ENCODE results near the gene PAQR4. TPM values are rescaled to one million over a fixed set of nuclear protein-coding genes. Genes with fewer than 3 reads are reported as not detected.

Gene PAQR4
- total RNA-seq, 2 experiments from 2014 or later = 37.0 to 37.9 TPM

DNA sequence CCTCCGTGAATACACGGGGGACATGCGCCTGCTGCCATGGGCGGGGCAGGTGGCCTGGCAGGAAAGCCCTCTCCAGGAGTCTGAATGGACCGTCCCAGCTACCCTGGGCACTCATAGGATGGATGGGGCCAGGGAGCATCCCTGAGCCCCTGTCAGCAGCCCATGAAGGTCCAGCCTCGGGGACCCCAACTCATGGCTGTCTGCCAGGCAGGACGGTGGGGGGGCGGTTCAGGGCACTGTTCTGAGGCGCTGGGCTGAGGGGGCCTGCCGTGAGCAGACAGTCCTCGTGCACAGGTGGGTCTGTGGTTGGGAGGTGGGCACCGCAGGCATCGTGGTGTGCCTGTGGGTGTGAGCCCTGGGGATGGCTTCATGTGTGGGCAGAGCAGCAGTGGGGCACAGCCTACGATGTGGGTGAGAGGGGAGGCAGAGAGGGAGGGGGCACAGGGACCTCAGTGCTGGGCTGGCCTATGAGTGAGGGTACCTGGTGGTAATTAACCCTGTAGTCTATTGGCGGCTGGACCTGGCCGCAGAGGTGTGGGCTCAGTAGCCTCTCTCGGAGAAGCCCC, 17.6 kb downstream of the PAQR4 start:
- Mint-ChIP-seq H3K9me3 (no peaks in the 10 kb centered on the region), H3K4me3 (no peak overlapping the region), H3K36me3 (no peaks in the 10 kb centered on the region), H3K27me3 (peaks cover 2% of the 10 kb centered on the region), H3K4me1 (ENCODE audit: low read depth) (peaks cover 5% of the 10 kb centered on the region), H3K27ac (no peak overlapping the region)
- POLR2A ChIA-PET = no interaction called here
- CTCF ChIA-PET = no interaction called here
- intact Hi-C loops (cut with micrococcal nuclease) = no loop called here
- DNase-seq = no peak

DNA sequence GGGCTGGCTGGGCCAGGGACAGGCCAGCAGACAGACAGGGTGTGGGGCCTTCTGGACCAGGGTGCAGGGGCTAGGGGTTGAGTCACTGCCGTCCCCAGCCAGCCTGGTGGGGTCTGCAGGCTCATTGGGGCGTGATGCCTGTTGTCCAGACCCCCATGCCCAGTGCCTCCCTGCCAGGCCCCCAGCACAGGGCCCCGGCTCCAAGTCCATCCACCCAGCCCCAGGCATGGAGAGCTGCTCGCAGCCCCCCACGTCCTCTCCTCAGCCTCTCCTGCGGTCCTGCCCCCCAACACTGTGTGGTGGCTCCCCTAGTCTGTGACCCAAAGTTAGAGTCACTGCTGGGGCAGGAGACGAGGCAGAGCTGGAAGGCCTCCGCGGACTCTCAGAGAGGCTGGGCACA, 18.1 kb downstream of the PAQR4 start:
- peaks cover 2% of the 10 kb centered on the region for H3K27me3 Mint-ChIP-seq
- ChIA-PET POLR2A (no interaction called here), CTCF (no interaction called here)
- no peaks in the 10 kb centered on the region for H3K9me3 Mint-ChIP-seq
- no peak overlapping the region for H3K4me3 Mint-ChIP-seq
- peaks cover 4% of the 10 kb centered on the region for H3K4me1 Mint-ChIP-seq (ENCODE audit: low read depth)
- H3K27ac Mint-ChIP-seq = no peak overlapping the region
- H3K36me3 Mint-ChIP-seq = no peaks in the 10 kb centered on the region
- intact Hi-C loops (cut with micrococcal nuclease) = no loop called here
- DNase-seq = no peak

GRCh38 chr16:2987833-2988232, 18.7 kb downstream of the PAQR4 start:
- Mint-ChIP-seq H3K27ac (no peak overlapping the region), H3K36me3 (no peaks in the 10 kb centered on the region), H3K4me3 (no peak overlapping the region), H3K9me3 (no peaks in the 10 kb centered on the region), H3K4me1 (ENCODE audit: low read depth) (peaks cover 4% of the 10 kb centered on the region), H3K27me3 (peaks cover 2% of the 10 kb centered on the region)
- POLR2A ChIA-PET = no interaction called here
- intact Hi-C loops (cut with micrococcal nuclease) = no loop called here
- CTCF ChIA-PET = interaction anchor here (0.9 kb wide), 1 partner anchor 41 kb away, joined by 4 read pairs; no protein-coding TSS in a partner anchor
- no peak for DNase-seq

DNA sequence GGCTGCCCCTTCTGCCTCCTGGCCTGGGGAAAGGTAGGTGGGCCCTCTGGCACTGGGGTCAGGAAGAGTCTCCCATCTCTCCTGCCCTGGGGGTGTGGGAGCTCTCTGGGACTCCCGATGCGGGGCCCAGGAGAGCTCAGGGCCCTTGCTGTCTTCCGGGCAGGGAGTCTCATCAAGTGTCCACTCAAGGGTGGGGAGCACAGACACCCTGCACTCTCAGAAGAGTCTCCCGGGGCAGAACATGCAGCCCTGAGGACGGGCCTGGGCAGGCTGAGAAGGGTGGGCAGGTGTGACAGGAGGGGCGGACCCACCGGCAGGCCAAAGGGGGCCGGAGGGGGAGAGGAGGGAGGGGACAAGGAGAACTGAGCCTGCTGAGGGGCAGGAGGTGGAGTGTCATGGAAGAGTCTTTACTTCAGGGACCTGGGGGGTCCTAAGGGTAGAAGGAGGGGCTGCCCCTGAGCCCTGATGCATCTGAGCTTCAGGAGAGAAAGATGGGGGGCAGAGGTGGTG, 19.5 kb downstream of the PAQR4 start:
- CTCF ChIA-PET = interaction anchor here (0.9 kb wide), 1 partner anchor 40 kb away, joined by 4 read pairs; no protein-coding TSS in a partner anchor
- intact Hi-C loops (cut with micrococcal nuclease) = no loop called here
- no peak overlapping the region for H3K4me3 Mint-ChIP-seq

GRCh38 chr16:2990891-2991290, 21.7 kb downstream of the PAQR4 start:
- Mint-ChIP-seq H3K27ac (no peak overlapping the region), H3K4me3 (no peak overlapping the region), H3K27me3 (peaks cover 2% of the 10 kb centered on the region), H3K4me1 (ENCODE audit: low read depth) (no peaks in the 10 kb centered on the region), H3K36me3 (no peaks in the 10 kb centered on the region), H3K9me3 (no peaks in the 10 kb centered on the region)
- intact Hi-C loops (cut with micrococcal nuclease) = no loop called here
- ChIA-PET POLR2A (no interaction called here), CTCF (no interaction called here)
- no peak for DNase-seq

More for the DNA sequence above, 19.5 kb downstream of the PAQR4 start:
- Mint-ChIP-seq H3K27ac (no peak overlapping the region), H3K9me3 (no peaks in the 10 kb centered on the region), H3K27me3 (peaks cover 2% of the 10 kb centered on the region), H3K4me1 (ENCODE audit: low read depth) (peaks cover 4% of the 10 kb centered on the region), H3K36me3 (no peaks in the 10 kb centered on the region)
- DNase-seq = no peak
- POLR2A ChIA-PET = no interaction called here

- Mint-ChIP-seq H3K27ac (no peak overlapping the region), H3K9me3 (no peaks in the 10 kb centered on the region), H3K4me3 (no peak overlapping the region), H3K36me3 (no peaks in the 10 kb centered on the region), H3K4me1 (ENCODE audit: low read depth) (no peaks in the 10 kb centered on the region), H3K27me3 (peaks cover 2% of the 10 kb centered on the region)
- ChIA-PET CTCF (no interaction called here), POLR2A (no interaction called here)
- DNase-seq = no peak
- intact Hi-C loops (cut with micrococcal nuclease) = no loop called here
Measured at GRCh38 chr16:2991566-2992261, 22.6 kb downstream of the PAQR4 start.

DNA sequence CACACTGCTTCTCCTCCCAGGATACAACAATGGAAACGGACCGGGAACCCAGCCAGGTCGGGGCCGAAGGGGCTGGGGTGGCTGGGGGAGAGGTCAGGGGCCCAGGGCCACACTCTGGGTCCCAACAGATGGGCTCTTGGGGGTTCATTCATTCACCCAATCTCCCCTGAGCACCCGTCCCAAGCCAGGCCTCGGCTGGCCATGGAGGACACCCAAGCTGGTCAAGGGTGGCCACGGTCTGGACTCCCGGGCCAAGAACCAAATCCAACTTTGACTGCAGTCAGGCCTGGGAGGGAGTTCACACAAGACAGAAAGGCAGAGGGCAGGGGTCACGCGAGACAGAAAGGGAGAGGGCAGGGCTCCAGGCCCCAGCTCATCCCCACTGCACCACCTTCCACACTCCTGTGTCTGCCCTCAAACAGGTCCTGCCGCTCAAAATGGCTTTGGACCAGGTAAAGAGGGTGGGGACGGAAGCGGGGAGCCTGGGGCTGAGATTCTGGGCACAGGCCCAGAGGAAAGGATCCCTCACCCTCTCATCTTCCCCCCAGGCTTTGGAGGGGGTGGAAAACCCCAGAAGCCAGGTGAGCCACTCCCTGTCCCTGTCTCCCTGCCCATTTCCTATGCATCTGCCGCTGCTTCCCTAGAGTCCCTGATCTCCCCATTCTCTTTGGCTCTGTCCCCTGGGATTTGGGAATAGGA, 23.4 kb downstream of the PAQR4 start:
- intact Hi-C loops (cut with micrococcal nuclease) = no loop called here
- H3K4me1 Mint-ChIP-seq (ENCODE audit: low read depth) = no peaks in the 10 kb centered on the region
- H3K9me3 Mint-ChIP-seq = no peaks in the 10 kb centered on the region
- no peak for DNase-seq
- ChIA-PET CTCF (interaction anchor here (1.3 kb wide), 1 partner anchor 39 kb away, joined by 3 read pairs; no protein-coding TSS in a partner anchor), POLR2A (no interaction called here)
- no peak overlapping the region for H3K27ac Mint-ChIP-seq
- no peak overlapping the region for H3K4me3 Mint-ChIP-seq
- H3K27me3 Mint-ChIP-seq = peaks cover 2% of the 10 kb centered on the region
- H3K36me3 Mint-ChIP-seq = no peaks in the 10 kb centered on the region

DNA sequence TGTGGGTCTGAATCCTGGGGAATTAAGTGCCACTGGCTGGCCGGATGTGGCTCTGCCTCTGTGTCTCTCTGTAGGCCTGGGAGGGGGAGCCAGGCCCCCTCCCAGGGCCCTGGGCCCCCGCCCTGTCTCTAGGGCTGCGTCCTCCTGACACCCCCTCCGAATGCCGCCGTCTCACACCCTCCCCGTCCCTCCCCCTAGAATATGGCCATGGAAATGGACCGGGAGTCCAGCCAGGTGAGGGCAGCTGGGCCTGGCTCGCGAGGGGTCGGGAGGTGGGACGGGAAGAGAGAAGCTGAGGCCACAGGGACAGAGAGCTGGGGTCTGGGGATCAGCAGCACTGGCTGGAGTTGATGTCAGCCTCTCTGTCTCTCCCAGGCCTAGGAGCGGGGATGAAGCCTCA, 27.1 kb downstream of the PAQR4 start:
- Mint-ChIP-seq H3K27ac (no peak overlapping the region), H3K4me3 (no peak overlapping the region), H3K27me3 (peaks cover 4% of the 10 kb centered on the region), H3K9me3 (no peaks in the 10 kb centered on the region), H3K36me3 (no peaks in the 10 kb centered on the region), H3K4me1 (ENCODE audit: low read depth) (no peaks in the 10 kb centered on the region)
- DNase-seq = no peak
- POLR2A ChIA-PET = no interaction called here
- intact Hi-C loops (cut with micrococcal nuclease) = no loop called here
- CTCF ChIA-PET = interaction anchor here (1.4 kb wide), 1 partner anchor 35 kb away, joined by 4 read pairs; no protein-coding TSS in a partner anchor

DNA sequence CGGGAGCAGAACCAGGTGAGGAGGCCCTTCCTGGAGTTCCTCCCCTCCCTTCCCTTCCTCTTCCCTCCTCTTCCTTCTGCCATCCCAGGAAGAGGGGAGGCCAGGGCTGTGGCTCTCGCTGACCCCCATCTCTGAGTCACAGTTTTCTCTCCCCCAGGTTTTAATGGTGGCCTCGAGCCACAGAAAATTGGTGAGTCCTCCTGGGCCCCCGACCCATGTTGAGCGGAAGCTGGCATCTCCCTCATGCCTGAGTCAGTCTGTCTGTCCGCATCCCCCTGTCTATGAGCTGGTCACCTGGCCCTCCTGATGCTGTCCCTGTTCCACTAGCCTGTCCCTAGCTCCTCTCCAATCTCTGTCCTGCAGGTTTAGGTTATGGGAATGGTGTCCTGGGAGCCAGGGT, 30.8 kb downstream of the PAQR4 start:
- H3K36me3 Mint-ChIP-seq = no peaks in the 10 kb centered on the region
- no peak for DNase-seq
- peaks cover 4% of the 10 kb centered on the region for H3K27me3 Mint-ChIP-seq
- peaks cover 3% of the 10 kb centered on the region for H3K4me1 Mint-ChIP-seq (ENCODE audit: low read depth)
- intact Hi-C loops (cut with micrococcal nuclease) = no loop called here
- CTCF ChIA-PET = interaction anchor here (14.6 kb wide), 1 partner anchor 26 kb away, joined by 412 read pairs; the partner anchor contains the start of genes CLDN6, HCFC1R1, THOC6 and TNFRSF12A
- no peak overlapping the region for H3K4me3 Mint-ChIP-seq
- POLR2A ChIA-PET = no interaction called here
- no peak overlapping the region for H3K27ac Mint-ChIP-seq
- no peaks in the 10 kb centered on the region for H3K9me3 Mint-ChIP-seq

- POLR2A ChIA-PET = no interaction called here
Measured at GRCh38 chr16:3000540-3000939, 31.4 kb downstream of the PAQR4 start.

DNA sequence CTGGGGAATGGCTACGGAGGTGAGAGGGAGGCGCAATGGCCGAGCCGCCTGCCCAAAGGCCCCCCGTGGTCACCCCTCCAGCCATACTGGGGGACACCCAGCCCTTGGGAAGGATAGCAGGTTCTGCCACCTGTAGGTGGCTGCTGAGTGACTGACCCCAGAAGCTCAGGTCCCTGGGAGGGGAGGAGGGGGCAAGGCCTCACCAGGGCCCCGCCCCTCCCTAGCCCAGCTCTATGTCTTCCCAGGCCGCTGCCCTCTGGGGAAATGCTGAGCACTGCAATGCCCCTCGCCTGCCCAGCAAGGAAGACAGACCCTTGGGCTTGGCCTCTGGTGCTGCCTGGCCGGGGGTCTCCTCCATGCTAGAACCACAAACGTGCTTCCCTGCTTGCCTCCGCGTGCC, 32.2 kb downstream of the PAQR4 start:
- no peak for DNase-seq
- no peaks in the 10 kb centered on the region for H3K9me3 Mint-ChIP-seq
- peaks cover 4% of the 10 kb centered on the region for H3K27me3 Mint-ChIP-seq
- H3K4me3 Mint-ChIP-seq = peak overlapping the region; percentile 16
- H3K4me1 Mint-ChIP-seq (ENCODE audit: low read depth) = peaks cover 4% of the 10 kb centered on the region
- no peak overlapping the region for H3K27ac Mint-ChIP-seq
- H3K36me3 Mint-ChIP-seq = no peaks in the 10 kb centered on the region
- ChIA-PET POLR2A (no interaction called here), CTCF (interaction anchor here (14.6 kb wide), 1 partner anchor 25 kb away, joined by 412 read pairs; the partner anchor contains the start of genes CLDN6, HCFC1R1, THOC6 and TNFRSF12A)
- intact Hi-C loops (cut with micrococcal nuclease) = no loop called here

More at GRCh38 chr16:3000540-3000939, 31.4 kb downstream of the PAQR4 start:
- H3K9me3 Mint-ChIP-seq = no peaks in the 10 kb centered on the region
- H3K4me1 Mint-ChIP-seq (ENCODE audit: low read depth) = peaks cover 4% of the 10 kb centered on the region
- CTCF ChIA-PET = interaction anchor here (14.6 kb wide), 1 partner anchor 26 kb away, joined by 412 read pairs; the partner anchor contains the start of genes CLDN6, HCFC1R1, THOC6 and TNFRSF12A
- no peak for DNase-seq
- peak overlapping the region; percentile 7 for H3K4me3 Mint-ChIP-seq
- intact Hi-C loops (cut with micrococcal nuclease) = no loop called here
- no peaks in the 10 kb centered on the region for H3K36me3 Mint-ChIP-seq
- H3K27ac Mint-ChIP-seq = no peak overlapping the region
- H3K27me3 Mint-ChIP-seq = peaks cover 4% of the 10 kb centered on the region

Measured in activated CD4-positive, alpha-beta memory T cell treated with anti-CD3 and anti-CD28 coated beads for 36 hours (primary cell).